HepG2 (cell line): Measurements from ENCODE around the gene MND1. TPM values are rescaled to one million over a fixed set of nuclear protein-coding genes. Genes with fewer than 3 reads are reported as not detected.
A peak's percentile ranks its signal among the peaks of the same experiment; 100 is the strongest.

Source experiments
- IKZF4 ChIP-seq: sonication (generic); formaldehyde crosslinking; IDR thresholded peaks from 2 replicates; pipeline ENCODE4 v1.5.1; 2020; ENCODE audit warnings: borderline replicate concordance, mild to moderate bottlenecking, low read depth, missing genetic modification reagents; ENCODE audit errors: not compliant biosample characterization
- KMT2B ChIP-seq: IDR thresholded peaks from 2 replicates; pipeline ENCODE4 v1.6.1; 2016; ENCODE audit warnings: missing genetic modification reagents, missing compliant biosample characterization
- NONO ChIP-seq, 2 experiments: fragments of 450-650 bp in 1 of 2; sonication (generic) in 1 of 2; formaldehyde crosslinking in 1 of 2; IDR thresholded peaks in 1 of 2; conservative IDR thresholded peaks in 1 of 2; 2 replicates each; pipeline versions ENCODE4 v1.6.1 to v1.8.0; 2017 to 2022; ENCODE audit warnings: mild to moderate bottlenecking in 1 of 2, missing genetic modification reagents in 1 of 2, moderate library complexity in 1 of 2
- ZNF484 ChIP-seq: sonication (generic); formaldehyde crosslinking; IDR thresholded peaks from 2 replicates; pipeline ENCODE4 v1.5.1; 2020; ENCODE audit warnings: mild to moderate bottlenecking, low read depth, missing genetic modification reagents, borderline replicate concordance
- polyA plus RNA-seq, 8 experiments: library from polyadenylated mRNA; depleted of rRNA in 3 of 8; stranded (reverse) in 7 of 8; unstranded in 1 of 8; fragments of >200 nt; fragmentation: Illumina TruSeq in 4 of 8; extraction: Trizol in 4 of 8; gene quantifications; 2 replicates each; pipeline versions ENCODE4 v1.2.1 to v1.2.3, GENCODE V29; 2011 to 2016; ENCODE audit warnings: low read depth in 4 of 8, missing spikeins in 1 of 8, mixed read lengths in 1 of 8; ENCODE audit not compliant: insufficient read depth in 1 of 8
- total RNA-seq, 5 experiments: library from RNA; depleted of rRNA; stranded (reverse); fragments of >200 nt; fragmentation: Illumina TruSeq; extraction: Trizol; gene quantifications; 2 replicates each; pipeline ENCODE4 v1.2.3, GENCODE V29; 2016; ENCODE audit warnings: low read depth in 1 of 5
- TF ChIP-seq, protein P1 (sequence below): IDR thresholded peaks from 2 replicates; pipeline ENCODE4 v1.4.0; 2020; ENCODE audit warnings: mild to moderate bottlenecking, missing genetic modification reagents
- TF ChIP-seq, protein P2 (sequence below): sonication (generic); formaldehyde crosslinking; IDR thresholded peaks from 2 replicates; pipeline ENCODE4 v1.5.1; 2020; ENCODE audit warnings: missing genetic modification reagents, mild to moderate bottlenecking, borderline replicate concordance
- TF ChIP-seq, protein P3 (sequence below): sonication (generic); formaldehyde crosslinking; IDR thresholded peaks from 2 replicates; pipeline ENCODE4 v1.9.0; 2021; ENCODE audit warnings: missing genetic modification reagents, mild to moderate bottlenecking, borderline replicate concordance

MND1 gene
- total and polyA plus RNA-seq, 2 of the 13 experiments (the other 11 are each of a cell fraction or from before 2014, with no cell fraction given), result 4.8 to 30.7 TPM

DNA sequence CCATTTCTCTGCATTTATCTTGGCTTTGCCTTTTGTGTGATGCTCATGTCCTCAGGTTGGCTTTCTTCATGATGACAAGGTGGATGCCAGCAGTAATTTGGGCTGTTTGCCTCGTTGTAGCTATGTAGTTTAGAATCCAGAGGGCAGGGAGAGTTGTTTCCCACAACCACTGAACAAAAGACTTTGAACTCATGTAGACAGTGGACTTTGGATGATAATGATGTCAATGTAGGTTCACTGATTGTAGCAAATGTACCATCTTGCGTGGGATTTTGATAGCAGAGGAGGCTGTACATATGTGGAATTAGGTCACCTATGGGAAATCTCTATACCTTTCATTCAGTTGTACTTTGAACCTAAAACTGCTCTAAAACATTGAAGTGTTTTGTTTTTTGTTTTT lies 41.3 kb downstream of the MND1 start (continued):
- TF ChIP-seq, protein P1, sequence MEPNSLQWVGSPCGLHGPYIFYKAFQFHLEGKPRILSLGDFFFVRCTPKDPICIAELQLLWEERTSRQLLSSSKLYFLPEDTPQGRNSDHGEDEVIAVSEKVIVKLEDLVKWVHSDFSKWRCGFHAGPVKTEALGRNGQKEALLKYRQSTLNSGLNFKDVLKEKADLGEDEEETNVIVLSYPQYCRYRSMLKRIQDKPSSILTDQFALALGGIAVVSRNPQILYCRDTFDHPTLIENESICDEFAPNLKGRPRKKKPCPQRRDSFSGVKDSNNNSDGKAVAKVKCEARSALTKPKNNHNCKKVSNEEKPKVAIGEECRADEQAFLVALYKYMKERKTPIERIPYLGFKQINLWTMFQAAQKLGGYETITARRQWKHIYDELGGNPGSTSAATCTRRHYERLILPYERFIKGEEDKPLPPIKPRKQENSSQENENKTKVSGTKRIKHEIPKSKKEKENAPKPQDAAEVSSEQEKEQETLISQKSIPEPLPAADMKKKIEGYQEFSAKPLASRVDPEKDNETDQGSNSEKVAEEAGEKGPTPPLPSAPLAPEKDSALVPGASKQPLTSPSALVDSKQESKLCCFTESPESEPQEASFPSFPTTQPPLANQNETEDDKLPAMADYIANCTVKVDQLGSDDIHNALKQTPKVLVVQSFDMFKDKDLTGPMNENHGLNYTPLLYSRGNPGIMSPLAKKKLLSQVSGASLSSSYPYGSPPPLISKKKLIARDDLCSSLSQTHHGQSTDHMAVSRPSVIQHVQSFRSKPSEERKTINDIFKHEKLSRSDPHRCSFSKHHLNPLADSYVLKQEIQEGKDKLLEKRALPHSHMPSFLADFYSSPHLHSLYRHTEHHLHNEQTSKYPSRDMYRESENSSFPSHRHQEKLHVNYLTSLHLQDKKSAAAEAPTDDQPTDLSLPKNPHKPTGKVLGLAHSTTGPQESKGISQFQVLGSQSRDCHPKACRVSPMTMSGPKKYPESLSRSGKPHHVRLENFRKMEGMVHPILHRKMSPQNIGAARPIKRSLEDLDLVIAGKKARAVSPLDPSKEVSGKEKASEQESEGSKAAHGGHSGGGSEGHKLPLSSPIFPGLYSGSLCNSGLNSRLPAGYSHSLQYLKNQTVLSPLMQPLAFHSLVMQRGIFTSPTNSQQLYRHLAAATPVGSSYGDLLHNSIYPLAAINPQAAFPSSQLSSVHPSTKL (CRISPR knock-in tag), result 0 out of 2 replicates have a peak, but pooled peaks have one; percentile 36
- no peak for TF ChIP-seq ZNF484 (CRISPR knock-in tag)
- TF ChIP-seq KMT2B, result no peak
- TF ChIP-seq, protein P2, sequence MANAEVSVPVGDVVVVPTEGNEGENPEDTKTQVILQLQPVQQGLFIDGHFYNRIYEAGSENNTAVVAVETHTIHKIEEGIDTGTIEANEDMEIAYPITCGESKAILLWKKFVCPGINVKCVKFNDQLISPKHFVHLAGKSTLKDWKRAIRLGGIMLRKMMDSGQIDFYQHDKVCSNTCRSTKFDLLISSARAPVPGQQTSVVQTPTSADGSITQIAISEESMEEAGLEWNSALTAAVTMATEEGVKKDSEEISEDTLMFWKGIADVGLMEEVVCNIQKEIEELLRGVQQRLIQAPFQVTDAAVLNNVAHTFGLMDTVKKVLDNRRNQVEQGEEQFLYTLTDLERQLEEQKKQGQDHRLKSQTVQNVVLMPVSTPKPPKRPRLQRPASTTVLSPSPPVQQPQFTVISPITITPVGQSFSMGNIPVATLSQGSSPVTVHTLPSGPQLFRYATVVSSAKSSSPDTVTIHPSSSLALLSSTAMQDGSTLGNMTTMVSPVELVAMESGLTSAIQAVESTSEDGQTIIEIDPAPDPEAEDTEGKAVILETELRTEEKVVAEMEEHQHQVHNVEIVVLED (CRISPR knock-in tag), result no peak
- TF ChIP-seq, protein P3, sequence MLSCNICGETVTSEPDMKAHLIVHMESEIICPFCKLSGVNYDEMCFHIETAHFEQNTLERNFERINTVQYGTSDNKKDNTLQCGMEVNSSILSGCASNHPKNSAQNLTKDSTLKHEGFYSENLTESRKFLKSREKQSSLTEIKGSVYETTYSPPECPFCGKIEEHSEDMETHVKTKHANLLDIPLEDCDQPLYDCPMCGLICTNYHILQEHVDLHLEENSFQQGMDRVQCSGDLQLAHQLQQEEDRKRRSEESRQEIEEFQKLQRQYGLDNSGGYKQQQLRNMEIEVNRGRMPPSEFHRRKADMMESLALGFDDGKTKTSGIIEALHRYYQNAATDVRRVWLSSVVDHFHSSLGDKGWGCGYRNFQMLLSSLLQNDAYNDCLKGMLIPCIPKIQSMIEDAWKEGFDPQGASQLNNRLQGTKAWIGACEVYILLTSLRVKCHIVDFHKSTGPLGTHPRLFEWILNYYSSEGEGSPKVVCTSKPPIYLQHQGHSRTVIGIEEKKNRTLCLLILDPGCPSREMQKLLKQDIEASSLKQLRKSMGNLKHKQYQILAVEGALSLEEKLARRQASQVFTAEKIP (CRISPR knock-in tag), result no peak
- TF ChIP-seq IKZF4 (CRISPR knock-in tag), result no peak
- no peak for TF ChIP-seq NONO (IDR thresholded peaks at IDR 0.05)
- no peak for TF ChIP-seq NONO (CRISPR knock-in tag; conservative IDR thresholded peaks at IDR 0.05)
